Mammary epithelial cell (primary cell): Measurements from ENCODE around the gene PSORS1C2.

ENCODE experiments used
- CTCF ChIP-seq, 2 donors: IDR thresholded peaks in 1 of 2; conservative IDR thresholded peaks in 1 of 2; 2 replicates each; pipeline ENCODE4 v1.5.1; 2011 to 2012; ENCODE audit warnings: inconsistent platforms in 2 of 2, low read length in 2 of 2, mild to moderate bottlenecking in 2 of 2, control low read depth in 1 of 2, low read depth in 1 of 2; ENCODE audit not compliant: insufficient read depth in 1 of 2; ENCODE audit errors: extremely low read depth in 1 of 2
- EZH2 ChIP-seq: IDR thresholded peaks from 2 replicates; pipeline ENCODE4 v1.6.1; 2012; ENCODE audit warnings: low read length, inconsistent platforms, borderline replicate concordance

GRCh38 chr6:31092769-31093505, 45.9 kb downstream of the PSORS1C2 start:
- TF ChIP-seq CTCF (conservative IDR thresholded peaks at IDR 0.05 in 1 of 2, IDR thresholded peaks at IDR 0.05 in 1 of 2; ENCODE audit: extremely low read depth in 1 of 2, insufficient read depth in 1 of 2, low read depth in 1 of 2, low read length in 2 of 2) (no peak), EZH2 (no peak)
